Suppressor macrophage treated with lipopolysaccharide for 4 hours (primary cell): ENCODE data around the gene COA5.

Source experiments
- DNase-seq: peaks from one replicate; pipeline ENCODE4 v3.0.0-alpha.2; 2020

The COA5 gene, protein sequence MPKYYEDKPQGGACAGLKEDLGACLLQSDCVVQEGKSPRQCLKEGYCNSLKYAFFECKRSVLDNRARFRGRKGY

DNA sequence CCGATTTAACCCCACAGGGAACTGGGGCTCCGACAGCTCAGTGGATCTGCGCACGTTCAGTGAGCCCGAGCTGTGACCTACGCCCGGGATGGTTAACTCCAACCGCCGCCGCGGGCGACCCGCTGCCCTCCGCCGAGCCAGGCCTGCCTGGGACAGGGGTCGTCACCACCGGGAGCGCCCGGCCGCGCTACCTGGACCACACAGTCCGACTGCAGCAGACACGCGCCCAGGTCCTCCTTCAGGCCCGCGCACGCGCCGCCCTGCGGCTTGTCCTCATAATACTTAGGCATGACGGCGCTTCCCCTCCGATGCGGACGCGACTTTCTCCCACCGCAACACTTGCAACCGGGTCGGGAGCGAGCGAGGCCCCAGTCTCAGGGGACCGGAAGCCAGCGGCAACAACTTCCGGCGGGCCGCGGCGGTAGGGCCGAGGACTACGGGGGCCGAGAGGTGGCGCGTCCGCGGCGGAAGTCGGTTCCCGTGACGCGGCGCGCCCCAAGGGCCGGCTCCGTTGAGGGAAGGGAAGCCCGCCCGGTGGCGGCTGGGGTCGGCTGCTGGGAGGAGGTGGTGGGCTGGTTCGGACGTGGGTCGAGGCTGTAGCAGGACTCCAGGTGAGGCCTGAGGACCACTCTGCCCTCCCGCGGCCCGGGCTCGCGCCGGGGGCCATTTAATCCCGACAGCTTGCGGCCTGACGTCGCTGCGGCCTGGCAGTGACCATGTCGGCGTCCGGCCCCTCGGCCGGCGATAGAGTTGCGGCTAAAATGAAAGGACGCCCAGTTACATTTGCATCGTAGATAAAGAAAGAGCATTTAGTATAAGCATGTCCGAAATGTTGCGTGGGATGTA is at the start of gene COA5, which contains the start of gene UNC50:
TSS of gene COA5 (minus strand) at position 397 of the 846 bp plus-strand sequence. CDS start at position 290, 107 bp downstream.
TSS of gene UNC50 (plus strand) at position 474 of the 846 bp plus-strand sequence. CDS start 1,171 bp downstream, outside the sequence.
- peak; percentile 97 for DNase-seq

DNA sequence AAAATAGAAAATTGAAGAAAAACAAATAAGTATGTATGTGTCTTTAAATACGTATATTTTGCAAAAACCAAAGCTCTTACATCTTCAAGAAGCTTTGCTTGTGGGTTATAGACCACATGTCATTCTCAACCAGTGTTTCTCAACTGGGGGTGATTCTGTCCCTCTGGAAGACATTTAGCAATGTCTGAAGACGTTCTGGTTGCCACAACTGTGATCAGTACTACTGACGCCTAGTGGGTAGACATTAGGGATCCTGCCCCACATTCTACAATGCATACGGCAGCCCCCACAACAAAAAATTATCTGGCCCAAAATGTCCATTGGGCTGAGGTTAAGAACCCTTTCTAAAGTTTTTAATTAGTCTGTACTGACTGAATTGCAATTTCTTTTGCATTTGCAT is 48.5 kb upstream of the COA5 start:
- DNase-seq = peak; percentile 56

DNA sequence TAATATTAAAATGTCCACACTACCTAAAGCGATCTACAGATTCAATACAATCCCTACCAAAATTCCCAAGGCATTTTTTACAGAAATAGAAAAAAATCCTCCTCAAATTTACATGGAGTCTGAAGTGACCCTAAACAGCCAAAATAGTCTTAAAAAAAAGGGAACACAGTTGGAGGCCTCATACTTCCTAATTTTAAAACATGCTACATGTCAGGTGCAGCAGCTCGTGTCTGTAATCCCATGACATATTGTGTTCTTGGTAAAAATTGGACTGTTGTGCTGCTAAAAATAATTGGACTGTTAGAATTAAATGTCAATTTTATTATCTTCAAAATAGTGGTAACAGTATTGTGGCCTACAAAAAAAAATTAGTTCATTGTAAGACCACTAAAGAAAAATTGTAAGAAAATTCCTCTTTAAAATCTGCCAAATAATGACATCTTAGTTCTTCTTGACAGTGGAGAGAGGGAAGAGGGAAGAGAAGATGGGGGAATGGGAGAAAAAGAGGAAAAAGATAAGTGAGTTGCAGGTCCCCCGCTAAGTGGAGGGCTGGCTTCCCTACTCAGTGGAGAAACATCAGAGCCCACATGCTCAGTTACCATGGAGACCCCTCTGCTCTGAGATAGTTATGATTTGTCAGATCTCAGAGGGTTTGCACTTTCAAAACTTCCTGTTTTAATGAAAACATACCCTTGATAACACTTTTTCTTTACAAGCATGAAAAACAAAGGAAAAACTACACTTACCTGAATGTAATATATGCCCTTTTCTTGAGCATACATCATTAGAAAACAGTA is 46.6 kb upstream of the COA5 start:
- peak; percentile 46 for DNase-seq

DNA sequence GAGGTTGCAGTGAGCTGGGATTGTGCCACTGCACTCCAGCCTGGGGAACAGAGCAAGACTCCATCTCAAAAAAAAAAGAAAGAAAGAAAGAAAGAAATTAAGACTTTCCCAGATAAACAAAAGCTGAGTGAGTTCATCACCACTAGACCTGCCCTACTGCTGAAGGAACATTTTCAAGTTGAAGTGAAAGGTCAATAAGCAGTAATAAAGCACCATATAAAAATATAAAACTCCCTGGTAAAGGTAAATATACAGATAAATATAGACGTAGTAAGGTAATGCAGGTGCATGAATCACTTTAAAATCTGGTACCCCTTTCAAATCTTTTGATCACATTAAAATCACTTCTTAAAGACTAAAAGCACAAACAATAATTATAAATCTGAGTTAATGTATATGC is 42.7 kb upstream of the COA5 start:
- DNase-seq = no peak

DNA sequence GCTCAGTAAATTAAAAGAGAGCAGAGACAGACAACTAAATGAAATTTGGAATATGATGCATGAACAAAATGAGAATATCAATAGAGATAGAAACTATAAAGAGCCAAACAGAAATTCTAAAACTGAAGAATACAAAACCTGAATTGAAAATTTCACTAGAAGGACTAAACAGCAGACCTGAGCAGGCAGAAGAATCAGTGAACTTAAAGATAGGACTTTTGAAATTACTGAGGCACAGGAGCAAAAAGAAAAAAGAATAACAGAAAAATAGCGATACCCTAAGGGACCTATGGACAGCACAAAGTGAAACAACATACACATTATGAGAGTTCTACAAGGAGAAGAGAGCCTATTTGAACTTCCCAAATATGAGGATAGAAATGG is 41.7 kb upstream of the COA5 start:
- no peak for DNase-seq

DNA sequence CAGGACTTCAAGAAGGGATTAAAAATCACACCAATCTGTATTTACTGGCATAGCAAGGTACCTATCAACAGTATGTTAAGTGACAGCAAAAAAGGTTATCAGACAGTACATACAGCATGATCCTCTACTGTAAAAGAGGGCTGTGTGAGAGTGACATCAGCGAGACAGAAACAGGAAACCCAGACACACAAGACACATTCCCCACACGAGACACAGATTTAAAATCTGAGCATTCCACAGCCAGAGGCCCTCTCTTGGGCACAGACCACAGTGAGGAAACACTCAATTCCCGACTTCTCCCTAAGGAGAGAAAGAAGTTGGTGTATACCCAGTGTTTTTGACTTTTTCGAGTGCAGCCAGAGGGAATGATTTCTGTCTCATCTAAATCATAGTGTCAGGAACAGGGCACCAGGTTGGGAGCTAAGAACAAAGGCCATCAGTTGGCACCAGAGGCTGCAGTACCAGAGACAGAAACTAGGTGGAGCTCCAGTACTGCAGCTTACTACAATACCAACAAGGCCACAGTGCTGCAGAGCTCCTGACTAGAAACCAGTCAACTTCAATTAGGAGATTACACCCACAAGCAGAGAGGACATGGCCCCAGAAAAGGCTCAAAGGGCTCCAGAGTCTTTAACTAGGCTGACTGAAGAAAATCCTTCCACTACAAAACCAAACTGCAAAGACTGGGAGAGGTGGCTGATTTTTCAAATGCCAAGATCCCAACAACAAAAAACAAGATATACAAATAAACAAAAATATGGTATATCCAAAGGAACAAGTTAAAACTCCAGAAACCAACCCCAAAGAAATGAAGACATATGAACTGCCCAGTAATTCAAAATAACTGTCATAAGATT is 41.1 kb upstream of the COA5 start:
- DNase-seq = peak; percentile 85

DNA sequence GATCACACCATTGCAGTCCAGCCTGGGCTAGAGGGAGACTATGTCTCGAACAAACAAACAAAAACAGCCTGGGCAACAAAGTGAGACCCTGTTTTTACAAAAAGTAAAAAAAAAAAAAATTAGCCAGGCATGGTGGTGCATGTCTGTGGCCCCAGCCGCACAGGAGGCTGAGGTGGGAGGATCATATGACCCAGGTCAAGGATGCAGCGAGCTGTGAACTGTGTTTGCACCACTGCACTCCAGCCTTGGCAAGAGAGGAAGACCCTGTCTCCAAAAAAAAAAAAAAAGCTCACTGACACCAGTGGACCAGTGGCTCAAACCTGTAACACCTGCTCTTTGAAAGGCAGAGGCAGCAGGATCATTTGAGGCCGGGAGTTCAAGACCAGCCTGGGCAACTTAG is 40.1 kb upstream of the COA5 start:
- DNase-seq = no peak

DNA sequence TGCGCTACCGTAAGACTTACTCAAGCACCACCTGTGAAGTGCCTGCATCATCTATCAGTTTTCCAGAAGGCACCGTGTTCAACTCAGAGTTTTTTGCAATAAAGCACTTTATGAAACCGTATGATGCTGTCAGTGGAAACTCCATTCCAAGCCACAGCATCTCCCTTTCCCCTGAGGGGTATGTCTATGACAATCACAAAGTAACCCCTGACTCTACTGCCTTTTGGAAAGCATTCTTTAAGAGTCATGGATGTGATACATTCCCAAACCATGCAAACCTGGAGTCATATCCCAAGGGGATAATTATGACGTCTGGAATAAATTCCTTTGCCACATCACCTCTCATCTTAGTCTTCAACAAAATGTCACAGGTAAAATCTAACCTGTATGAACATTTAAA is 39.3 kb upstream of the COA5 start:
- DNase-seq = no peak

DNA sequence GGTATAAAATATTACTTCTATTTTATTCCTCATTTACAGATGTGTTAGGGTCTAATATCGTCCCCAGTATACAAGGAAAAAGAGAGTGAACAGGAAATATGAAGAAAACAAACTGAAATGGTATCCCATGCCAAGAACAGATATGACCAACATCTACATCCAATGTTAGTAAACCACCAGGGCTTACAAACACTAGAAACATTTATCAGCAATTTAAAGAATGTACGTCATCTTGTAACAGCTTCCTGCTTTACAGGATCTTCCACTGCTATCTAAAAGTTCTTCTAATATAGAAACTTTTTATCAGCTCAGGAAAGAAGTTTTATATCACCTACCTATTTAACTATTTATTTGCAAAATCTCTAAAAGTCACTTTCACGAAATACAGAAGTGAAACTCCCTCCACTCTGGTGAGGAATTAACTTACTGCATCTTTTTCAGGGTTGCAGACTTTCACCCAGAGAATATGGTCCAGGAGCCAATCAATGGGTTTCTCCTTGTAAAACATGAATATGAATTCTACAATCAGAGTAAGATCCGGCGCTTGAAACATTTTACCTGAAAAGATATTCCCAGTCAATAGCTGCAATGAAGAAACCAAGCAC is 35.3 kb upstream of the COA5 start:
- no peak for DNase-seq

DNA sequence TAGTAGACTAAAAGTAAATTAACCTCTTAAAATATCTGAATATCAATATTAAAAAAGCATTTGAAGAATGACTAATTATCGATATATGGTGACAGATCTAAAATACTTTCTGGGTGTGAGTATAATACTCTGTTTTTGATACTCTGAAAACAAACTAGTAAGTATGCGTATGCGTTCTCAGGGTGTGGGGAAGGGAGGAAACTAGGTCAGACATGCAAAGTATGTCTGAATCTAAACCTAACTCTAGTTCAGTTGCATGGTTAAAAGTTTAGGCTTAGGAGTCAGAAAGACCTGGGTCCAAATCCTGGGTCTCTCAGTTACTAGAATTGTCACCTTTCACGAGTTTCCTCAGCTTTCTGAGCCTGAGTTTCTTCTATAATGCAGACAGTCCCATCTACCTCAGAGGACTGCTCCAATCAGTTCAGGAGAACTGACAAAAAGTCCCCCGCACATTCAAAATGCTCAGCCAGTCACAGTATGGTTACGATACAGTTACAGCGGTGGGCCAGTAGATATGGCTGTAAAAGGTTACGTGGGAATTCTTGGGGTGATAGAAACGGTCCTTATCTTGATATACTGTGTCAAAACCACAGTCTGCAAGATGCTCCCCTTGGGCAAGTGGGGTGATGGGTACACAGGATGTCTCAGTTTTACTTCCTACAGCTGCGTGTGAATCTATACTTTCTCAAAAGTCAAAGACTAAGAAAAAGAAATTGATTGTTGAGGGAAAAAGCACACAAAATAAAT is 29.3 kb upstream of the COA5 start:
- no peak for DNase-seq

DNA sequence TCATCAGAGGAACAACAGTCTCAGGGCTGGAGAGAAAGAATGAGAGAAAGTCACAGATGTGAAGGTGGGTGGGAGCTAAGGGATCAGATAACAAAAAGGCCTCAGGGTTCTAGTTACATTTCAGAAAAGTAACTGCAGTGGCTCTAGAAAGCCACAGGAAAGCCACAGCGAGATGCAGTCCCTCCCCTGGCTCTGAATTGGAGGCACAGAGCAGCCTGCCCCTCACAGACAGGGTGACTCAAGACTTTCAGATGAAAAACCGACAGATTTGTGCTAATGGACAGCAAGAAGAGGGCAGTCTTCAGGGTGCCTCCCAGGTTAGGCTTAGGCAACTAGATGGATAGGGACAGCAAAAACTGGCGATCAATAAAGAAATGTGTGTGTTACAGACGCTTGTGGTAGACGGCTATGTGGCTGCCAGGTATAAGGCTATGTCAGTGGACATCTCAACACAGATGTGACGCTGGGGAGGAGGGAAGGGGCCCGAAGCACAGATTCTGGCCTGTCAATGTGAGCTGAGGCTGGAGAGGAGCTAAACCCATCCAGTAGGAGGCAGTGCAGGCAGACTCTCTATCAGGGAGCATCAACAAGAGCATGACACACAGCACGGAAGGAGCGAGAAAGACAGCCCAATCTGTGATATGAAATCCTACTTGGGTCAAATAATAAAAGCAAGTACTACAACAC is 26.2 kb upstream of the COA5 start:
- no peak for DNase-seq

DNA sequence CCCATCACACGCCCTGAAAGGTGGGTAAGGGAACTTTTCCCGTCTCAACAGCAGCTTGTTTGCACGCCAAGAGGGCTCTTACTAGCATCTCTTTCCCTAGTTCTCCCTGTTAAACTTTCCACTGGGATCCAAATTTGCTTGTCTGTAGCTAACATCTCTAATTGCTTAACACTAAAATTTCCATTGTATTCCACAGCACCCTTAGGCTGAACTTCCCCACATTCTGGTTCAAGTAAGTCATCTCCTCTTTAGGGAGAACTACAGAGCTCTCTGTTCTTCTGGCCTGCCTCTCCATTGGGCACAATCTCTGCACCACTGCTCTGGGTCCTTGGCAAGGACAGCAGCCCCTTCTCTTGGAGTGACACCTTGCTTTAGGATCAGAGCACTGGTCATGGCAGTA is 24.0 kb upstream of the COA5 start:
- DNase-seq = no peak

DNA sequence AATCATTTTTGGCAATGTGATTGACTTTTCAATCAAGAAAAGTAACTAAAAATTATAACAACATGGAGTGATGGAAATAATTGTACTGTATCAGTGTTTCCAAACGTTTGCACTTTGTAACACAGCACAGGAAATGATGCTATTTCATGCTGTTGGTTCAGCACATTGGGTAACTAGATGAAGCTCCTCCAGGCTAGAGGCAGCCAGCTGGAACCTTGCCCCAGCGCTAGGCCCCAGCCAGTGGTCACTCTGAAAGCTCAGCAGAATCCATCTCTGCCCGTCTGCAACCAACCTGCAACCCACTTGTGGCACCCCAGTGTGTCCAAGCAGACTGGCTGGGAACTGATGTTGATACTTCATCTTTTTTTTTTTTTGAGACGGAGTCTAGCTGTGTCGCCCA is 15.3 kb upstream of the COA5 start:
- peak; percentile 21 for DNase-seq

DNA sequence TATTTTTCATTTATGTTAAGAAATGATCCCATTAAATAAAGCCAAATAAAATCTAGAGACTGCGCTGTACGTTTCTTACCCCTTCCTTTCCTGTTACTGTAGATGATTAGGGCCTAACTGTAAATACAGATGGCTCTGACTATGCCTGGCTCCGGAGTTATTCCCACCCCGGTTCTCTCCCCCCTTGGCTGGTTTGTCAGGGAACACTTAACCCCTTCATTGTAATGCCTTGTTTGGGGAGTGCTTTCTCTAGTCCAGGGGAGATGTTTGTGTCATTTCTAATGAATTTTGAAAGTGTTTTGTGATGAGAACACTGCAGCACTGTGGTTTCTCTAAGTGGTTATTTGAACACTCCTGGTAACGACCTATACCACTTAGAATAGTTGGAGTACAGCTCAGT is 8.8 kb upstream of the COA5 start:
- DNase-seq = no peak

DNA sequence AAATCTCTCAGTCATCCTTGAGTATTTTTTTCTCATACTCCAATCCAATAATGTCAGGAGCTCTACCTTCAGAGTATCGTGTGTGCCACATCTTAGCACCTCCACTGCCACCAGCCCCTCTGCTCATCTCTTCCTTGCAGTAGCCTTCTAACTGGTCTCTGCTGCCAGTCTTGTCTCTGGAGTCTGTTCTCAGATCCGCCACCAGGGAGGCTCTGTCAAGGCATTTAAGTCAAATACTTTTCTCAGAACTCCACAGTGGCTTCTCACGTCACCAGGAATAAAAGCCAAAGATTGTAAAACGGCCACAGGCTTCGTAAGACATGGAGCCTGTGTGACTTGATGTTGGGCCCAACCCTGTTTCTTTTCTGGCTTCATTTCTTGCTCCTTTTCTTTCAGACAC is 7.2 kb upstream of the COA5 start:
- DNase-seq = no peak

DNA sequence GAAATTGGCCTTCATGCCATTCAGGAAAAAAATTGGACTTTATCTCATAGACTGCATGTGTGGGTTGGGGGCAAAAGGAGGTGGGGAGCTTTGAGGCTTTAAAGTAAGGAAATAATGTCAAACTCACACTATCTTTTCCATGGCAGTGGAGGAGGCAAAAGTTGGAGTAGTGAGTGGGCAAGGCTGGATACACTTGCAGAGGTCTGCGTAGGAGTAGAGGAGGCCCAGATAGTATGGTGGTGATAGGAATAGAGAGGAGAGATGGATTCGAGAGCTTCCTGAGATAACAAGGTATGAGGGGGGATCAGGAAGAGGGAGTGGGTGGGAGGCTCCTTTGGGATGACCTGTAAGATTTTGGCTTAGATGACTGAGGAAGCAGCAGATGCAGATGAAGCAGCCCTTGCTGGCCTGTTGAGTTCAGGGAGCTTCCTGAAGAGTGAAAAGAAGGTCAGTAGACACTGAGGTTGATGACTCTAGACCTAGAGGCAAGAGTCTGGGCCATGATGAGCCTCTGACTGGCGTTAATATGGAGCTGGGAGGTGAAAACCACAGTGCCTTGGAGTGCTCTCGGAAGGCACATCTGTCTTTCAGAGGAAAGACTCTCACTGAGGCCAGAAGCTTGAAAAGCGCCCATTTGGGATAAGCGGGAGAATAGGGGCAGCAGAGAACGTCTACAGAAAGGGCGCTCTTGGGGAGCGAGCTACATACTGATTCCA is 5.9 kb upstream of the COA5 start:
- DNase-seq = no peak

DNA sequence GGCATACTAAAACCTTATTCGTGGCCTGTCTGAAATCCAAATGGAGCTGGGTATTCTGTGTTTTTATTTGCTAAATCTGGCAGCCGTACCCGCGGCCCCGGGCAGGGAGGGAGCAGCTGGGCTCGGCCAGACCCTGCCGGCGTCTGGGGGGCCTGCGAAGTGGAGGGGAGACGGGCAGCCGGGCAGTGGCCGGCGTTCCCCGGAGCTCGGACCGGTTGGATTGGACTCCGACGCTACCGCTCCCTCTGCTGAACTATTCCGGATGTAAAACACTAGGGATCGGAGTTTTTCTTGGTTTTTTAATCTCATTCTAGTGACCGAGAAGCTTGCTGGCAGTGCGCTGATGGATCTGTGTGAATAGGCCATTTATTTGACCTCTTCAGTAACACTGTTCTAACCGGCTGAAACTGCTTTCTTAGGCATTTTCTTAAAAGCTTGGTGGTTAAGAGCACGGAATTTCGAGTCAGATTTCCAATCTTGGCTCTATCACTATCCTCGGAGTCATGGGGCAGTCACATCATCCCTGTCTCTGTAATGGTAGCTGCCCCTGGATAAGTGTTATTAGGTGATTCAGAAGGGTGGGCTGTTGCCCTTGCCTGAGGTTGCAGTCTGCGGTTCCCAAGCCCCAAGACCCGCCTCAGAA is 771 bp upstream of the COA5 start:
- DNase-seq = peak; percentile 28

DNA sequence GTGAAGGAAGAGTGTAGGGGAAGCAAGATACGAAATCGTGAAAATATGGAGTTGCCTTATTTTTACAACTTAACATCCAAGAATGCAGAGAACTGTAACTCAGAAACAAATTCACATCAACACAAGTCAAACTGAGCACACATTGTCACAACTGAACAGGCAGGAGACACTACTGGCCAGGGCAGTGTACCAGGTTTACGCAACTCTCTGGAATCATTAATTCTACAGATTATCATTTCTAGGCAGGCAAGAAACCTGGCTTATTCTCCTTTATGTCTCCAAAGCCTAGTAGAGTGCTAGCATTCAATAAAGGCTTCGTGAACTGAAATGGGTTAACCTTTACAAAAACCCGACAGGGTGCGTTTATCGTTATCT is 584 bp downstream of the COA5 start:
- no peak for DNase-seq

DNA sequence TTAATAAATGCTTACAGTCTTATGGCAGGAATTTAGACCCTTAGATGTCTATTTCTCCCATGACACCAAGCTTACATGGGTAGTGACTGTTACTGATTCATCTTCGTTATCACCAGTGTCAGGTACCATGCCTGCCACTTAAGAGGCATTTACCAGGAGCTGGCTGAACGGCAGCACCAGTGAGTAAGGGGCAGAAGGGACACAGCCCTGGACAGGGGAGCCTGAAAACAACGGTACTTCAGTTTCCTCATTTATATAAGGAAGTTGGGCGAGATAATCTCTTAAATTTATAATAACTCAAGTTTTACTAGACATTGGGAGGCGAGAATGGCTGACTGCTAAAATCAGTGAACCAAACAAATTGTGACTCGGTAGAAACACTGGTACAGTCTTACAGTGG is 1.2 kb downstream of the COA5 start:
- DNase-seq = peak; percentile 10

DNA sequence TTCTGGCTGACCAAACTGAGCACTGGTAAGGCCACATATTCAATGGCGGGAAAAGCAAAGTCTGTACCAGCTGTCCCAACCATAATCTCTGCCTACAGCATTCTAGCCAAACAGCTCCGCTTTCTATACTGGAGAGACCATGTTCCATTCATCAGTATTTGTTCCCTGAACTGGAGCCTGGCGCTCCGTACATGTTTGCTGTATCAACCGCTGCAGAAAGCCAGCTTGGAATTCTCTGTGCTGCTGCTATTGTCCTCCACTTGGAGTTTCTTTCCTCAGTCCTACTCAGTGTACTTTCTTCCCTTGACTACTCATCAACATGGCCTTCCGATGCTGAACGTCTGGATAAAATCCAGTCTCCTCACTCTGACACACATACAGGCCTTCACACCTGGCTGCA is 1.9 kb downstream of the COA5 start:
- DNase-seq = no peak
